GM12878 (cell line): Measurements from ENCODE around the gene PDGFC. TPM values are rescaled to one million over a fixed set of nuclear protein-coding genes. Genes with fewer than 3 reads are reported as not detected.

Source experiments
- DPF2 ChIP-seq: fragments of 450-650 bp; IDR thresholded peaks from 2 replicates; pipeline ENCODE4 v1.6.1; 2017; ENCODE audit warnings: mild to moderate bottlenecking
- FOS ChIP-seq: IDR thresholded peaks from 3 replicates; pipeline ENCODE4 v1.6.1; 2011; ENCODE audit warnings: borderline replicate concordance; ENCODE audit not compliant: insufficient read length; ENCODE audit errors: extremely low read depth
- KLF5 ChIP-seq: fragments of 450-650 bp; IDR thresholded peaks from 2 replicates; pipeline ENCODE4 v1.6.1; 2014; ENCODE audit warnings: mild to moderate bottlenecking; ENCODE audit not compliant: partially characterized antibody
- SRF ChIP-seq, 2 experiments: IDR thresholded peaks; 2 replicates each; pipeline ENCODE4 v1.6.1; 2011; ENCODE audit warnings: low read depth in 2 of 2, low read length in 2 of 2, mild to moderate bottlenecking in 1 of 2, moderate library complexity in 1 of 2
- YBX1 ChIP-seq: fragments of 450-650 bp; IDR thresholded peaks from 2 replicates; pipeline ENCODE4 v1.6.1; 2016; ENCODE audit warnings: antibody characterized with exemption
- polyA plus RNA-seq, 11 experiments: library from polyadenylated mRNA; depleted of rRNA in 4 of 11; unstranded in 6 of 11; stranded (reverse) in 5 of 11; fragments of >200 nt; fragmentation: Nextera tagmentation in 4 of 11; fragmentation: Illumina TruSeq in 1 of 11; extraction: Ambion mirVana in 4 of 11; extraction: Trizol in 1 of 11; gene quantifications; 1 replicate in 1 of 11; 2 replicates in 10 of 11; pipeline versions ENCODE4 v1.2.1 to v1.2.3, GENCODE V29; 2011 to 2016; ENCODE audit warnings: inconsistent platforms in 2 of 11, missing spikeins in 2 of 11, low read depth in 1 of 11
- total RNA-seq, 4 experiments: library from RNA; depleted of rRNA in 3 of 4; stranded (reverse); fragments of >200 nt in 3 of 4; fragmentation: Illumina TruSeq in 1 of 4; extraction: Trizol in 1 of 4; gene quantifications; 2 replicates each; pipeline versions ENCODE4 v1.2.1 to v1.2.3, GENCODE V29; 2013 to 2021
- TF ChIP-seq, protein P1 (sequence below): fragments of 450-650 bp; formaldehyde crosslinking; IDR thresholded peaks from 2 replicates; pipeline ENCODE4 v1.4.0; 2022; ENCODE audit warnings: mild to moderate bottlenecking, moderate library complexity
- TF ChIP-seq, protein P2 (sequence below): fragments of 450-650 bp; IDR thresholded peaks from 2 replicates; pipeline ENCODE4 v1.6.1; 2017; ENCODE audit warnings: antibody characterized with exemption, mild to moderate bottlenecking, moderate library complexity
- TF ChIP-seq, protein P3 (sequence below): IDR thresholded peaks from 2 replicates; pipeline ENCODE4 v1.6.1; 2011; ENCODE audit warnings: borderline replicate concordance, low read depth, mild to moderate bottlenecking, moderate library complexity, low read length; ENCODE audit not compliant: insufficient read depth, poor library complexity, severe bottlenecking
- TF ChIP-seq, protein P4 (sequence below): fragments of 450-650 bp; IDR thresholded peaks from 2 replicates; pipeline ENCODE4 v1.6.1; 2016; ENCODE audit warnings: mild to moderate bottlenecking, moderate library complexity, borderline replicate concordance
- TF ChIP-seq, protein P5 (sequence below), 3 experiments: IDR thresholded peaks in 2 of 3; conservative IDR thresholded peaks in 1 of 3; 2 replicates each; pipeline ENCODE4 v1.5.1; 2011; ENCODE audit warnings: low read depth in 3 of 3, low read length in 3 of 3, mild to moderate bottlenecking in 3 of 3, control low read depth in 2 of 3, moderate library complexity in 2 of 3, inconsistent platforms in 1 of 3, mixed read lengths in 1 of 3; ENCODE audit not compliant: control insufficient read depth in 2 of 3, insufficient read depth in 1 of 3; ENCODE audit errors: extremely low read depth in 1 of 3

The PDGFC gene
- total and polyA plus RNA-seq, 10 of the 15 experiments (the other 5 are each of a cell fraction or from before 2014, with no cell fraction given): 0.02 to 0.18 TPM; not detected in 8

DNA sequence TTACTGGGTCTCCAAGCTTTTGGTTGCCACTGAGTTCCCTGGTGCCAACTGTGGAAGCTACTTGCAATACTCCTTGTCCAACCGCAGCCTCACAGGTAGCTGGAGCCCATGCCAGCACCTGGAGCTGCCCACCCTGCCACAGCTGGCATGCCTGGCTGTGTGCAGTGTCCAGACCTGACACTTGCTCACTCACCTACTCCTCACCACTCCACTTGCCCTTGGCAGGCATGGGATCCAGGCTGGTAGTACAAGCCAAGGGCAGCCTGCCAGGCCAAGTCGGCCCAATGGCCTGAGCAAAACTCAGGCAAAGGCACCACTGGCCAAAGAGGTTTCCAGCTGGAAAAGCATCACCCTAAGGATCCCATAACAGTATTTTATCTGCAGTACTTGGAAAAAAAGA lies 246.3 kb downstream of the PDGFC start (continued):
- TF ChIP-seq, protein P1, sequence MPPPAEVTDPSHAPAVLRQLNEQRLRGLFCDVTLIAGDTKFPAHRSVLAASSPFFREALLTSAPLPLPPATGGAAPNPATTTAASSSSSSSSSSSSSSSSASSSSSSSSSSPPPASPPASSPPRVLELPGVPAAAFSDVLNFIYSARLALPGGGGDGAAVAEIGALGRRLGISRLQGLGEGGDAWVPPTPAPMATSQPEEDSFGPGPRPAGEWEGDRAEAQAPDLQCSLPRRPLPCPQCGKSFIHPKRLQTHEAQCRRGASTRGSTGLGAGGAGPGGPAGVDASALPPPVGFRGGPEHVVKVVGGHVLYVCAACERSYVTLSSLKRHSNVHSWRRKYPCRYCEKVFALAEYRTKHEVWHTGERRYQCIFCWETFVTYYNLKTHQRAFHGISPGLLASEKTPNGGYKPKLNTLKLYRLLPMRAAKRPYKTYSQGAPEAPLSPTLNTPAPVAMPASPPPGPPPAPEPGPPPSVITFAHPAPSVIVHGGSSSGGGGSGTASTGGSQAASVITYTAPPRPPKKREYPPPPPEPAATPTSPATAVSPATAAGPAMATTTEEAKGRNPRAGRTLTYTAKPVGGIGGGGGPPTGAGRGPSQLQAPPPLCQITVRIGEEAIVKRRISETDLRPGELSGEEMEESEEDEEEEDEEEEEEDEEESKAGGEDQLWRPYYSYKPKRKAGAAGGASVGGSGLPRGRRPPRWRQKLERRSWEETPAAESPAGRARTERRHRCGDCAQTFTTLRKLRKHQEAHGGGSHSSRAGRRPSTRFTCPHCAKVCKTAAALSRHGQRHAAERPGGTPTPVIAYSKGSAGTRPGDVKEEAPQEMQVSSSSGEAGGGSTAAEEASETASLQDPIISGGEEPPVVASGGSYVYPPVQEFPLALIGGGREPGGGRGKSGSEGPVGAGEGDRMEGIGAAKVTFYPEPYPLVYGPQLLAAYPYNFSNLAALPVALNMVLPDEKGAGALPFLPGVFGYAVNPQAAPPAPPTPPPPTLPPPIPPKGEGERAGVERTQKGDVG (CRISPR knock-in tag): no peak
- TF ChIP-seq DPF2 (no peak), KLF5 (no peak), YBX1 (no peak), FOS (no peak), SRF (IDR thresholded peaks at IDR 0.05; ENCODE audit: low read depth in 2 of 2, low read length in 2 of 2) (no peak)
- TF ChIP-seq, protein P2, sequence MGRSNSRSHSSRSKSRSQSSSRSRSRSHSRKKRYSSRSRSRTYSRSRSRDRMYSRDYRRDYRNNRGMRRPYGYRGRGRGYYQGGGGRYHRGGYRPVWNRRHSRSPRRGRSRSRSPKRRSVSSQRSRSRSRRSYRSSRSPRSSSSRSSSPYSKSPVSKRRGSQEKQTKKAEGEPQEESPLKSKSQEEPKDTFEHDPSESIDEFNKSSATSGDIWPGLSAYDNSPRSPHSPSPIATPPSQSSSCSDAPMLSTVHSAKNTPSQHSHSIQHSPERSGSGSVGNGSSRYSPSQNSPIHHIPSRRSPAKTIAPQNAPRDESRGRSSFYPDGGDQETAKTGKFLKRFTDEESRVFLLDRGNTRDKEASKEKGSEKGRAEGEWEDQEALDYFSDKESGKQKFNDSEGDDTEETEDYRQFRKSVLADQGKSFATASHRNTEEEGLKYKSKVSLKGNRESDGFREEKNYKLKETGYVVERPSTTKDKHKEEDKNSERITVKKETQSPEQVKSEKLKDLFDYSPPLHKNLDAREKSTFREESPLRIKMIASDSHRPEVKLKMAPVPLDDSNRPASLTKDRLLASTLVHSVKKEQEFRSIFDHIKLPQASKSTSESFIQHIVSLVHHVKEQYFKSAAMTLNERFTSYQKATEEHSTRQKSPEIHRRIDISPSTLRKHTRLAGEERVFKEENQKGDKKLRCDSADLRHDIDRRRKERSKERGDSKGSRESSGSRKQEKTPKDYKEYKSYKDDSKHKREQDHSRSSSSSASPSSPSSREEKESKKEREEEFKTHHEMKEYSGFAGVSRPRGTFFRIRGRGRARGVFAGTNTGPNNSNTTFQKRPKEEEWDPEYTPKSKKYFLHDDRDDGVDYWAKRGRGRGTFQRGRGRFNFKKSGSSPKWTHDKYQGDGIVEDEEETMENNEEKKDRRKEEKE: no peak
- TF ChIP-seq, protein P3, sequence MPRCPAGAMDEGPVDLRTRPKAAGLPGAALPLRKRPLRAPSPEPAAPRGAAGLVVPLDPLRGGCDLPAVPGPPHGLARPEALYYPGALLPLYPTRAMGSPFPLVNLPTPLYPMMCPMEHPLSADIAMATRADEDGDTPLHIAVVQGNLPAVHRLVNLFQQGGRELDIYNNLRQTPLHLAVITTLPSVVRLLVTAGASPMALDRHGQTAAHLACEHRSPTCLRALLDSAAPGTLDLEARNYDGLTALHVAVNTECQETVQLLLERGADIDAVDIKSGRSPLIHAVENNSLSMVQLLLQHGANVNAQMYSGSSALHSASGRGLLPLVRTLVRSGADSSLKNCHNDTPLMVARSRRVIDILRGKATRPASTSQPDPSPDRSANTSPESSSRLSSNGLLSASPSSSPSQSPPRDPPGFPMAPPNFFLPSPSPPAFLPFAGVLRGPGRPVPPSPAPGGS: no peak
- TF ChIP-seq, protein P4, sequence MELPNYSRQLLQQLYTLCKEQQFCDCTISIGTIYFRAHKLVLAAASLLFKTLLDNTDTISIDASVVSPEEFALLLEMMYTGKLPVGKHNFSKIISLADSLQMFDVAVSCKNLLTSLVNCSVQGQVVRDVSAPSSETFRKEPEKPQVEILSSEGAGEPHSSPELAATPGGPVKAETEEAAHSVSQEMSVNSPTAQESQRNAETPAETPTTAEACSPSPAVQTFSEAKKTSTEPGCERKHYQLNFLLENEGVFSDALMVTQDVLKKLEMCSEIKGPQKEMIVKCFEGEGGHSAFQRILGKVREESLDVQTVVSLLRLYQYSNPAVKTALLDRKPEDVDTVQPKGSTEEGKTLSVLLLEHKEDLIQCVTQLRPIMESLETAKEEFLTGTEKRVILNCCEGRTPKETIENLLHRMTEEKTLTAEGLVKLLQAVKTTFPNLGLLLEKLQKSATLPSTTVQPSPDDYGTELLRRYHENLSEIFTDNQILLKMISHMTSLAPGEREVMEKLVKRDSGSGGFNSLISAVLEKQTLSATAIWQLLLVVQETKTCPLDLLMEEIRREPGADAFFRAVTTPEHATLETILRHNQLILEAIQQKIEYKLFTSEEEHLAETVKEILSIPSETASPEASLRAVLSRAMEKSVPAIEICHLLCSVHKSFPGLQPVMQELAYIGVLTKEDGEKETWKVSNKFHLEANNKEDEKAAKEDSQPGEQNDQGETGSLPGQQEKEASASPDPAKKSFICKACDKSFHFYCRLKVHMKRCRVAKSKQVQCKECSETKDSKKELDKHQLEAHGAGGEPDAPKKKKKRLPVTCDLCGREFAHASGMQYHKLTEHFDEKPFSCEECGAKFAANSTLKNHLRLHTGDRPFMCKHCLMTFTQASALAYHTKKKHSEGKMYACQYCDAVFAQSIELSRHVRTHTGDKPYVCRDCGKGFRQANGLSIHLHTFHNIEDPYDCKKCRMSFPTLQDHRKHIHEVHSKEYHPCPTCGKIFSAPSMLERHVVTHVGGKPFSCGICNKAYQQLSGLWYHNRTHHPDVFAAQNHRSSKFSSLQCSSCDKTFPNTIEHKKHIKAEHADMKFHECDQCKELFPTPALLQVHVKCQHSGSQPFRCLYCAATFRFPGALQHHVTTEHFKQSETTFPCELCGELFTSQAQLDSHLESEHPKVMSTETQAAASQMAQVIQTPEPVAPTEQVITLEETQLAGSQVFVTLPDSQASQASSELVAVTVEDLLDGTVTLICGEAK: no peak
- TF ChIP-seq, protein P5, sequence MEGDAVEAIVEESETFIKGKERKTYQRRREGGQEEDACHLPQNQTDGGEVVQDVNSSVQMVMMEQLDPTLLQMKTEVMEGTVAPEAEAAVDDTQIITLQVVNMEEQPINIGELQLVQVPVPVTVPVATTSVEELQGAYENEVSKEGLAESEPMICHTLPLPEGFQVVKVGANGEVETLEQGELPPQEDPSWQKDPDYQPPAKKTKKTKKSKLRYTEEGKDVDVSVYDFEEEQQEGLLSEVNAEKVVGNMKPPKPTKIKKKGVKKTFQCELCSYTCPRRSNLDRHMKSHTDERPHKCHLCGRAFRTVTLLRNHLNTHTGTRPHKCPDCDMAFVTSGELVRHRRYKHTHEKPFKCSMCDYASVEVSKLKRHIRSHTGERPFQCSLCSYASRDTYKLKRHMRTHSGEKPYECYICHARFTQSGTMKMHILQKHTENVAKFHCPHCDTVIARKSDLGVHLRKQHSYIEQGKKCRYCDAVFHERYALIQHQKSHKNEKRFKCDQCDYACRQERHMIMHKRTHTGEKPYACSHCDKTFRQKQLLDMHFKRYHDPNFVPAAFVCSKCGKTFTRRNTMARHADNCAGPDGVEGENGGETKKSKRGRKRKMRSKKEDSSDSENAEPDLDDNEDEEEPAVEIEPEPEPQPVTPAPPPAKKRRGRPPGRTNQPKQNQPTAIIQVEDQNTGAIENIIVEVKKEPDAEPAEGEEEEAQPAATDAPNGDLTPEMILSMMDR (IDR thresholded peaks at IDR 0.05 in 2 of 3, conservative IDR thresholded peaks at IDR 0.05 in 1 of 3; ENCODE audit: control insufficient read depth in 2 of 3, extremely low read depth in 1 of 3, insufficient read depth in 1 of 3, low read depth in 3 of 3, low read length in 3 of 3): no peak
